DMS153 (cell line): ENCODE data around the gene THBD.

Experiments used
- DNase-seq: peaks from one replicate; lab custom pipeline; 2025; lab: John Stamatoyannopoulos, UW

Gene THBD

DNA sequence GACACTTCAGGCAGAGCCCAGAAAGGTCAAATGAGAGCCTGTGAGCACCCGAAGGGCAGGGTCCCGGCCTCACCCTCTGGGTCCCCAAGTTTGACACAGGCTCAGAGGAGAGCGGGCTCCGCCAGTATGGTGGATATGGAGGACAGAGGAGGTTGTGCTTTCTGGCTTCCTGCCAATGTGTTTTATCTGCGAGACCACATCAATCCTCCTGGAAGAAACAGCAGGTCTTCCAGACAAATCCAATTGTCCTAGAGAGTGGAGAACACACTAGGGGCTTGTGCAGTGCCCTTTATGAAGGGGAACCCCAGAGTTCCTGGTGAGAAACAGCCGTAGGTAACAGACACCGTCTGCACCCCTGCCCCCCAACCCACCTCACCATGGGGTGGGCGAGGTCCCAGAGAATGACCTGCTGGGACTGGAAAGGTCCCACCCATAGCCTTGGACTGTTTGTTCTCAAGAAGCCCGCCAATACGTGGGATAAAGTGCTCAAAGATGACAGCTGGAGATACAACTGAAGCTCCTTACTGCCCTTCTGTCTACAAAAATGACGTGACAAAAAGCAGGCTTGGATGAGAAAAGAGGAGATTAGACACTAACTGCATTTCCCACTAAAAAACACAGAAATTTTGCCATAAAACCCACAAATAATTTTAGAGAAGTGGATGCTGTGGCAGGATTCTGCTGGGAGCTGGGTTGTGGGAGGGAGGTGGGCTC lies 38.3 kb downstream of the THBD start:
- no peak for DNase-seq

DNA sequence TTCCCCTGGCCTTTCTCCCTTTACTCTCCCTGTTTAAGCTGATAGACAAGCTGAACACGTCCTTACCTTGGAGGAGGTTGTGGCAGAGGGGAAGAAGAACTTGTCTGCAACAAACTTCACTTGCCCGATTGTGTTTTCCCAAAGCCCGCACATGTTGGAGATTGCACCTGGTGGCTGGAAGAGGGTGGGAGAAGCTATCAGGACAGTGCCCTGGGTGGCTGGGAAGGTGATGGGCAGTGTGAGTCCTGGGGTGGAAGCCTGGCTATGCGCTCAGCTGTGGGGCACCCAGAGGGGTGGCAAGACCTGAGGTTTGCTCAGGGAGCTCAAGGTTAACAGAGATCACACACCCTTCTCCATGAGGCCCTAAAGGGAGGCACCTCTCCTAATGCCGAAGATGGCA lies 39.4 kb downstream of the THBD start:
- no peak for DNase-seq

DNA sequence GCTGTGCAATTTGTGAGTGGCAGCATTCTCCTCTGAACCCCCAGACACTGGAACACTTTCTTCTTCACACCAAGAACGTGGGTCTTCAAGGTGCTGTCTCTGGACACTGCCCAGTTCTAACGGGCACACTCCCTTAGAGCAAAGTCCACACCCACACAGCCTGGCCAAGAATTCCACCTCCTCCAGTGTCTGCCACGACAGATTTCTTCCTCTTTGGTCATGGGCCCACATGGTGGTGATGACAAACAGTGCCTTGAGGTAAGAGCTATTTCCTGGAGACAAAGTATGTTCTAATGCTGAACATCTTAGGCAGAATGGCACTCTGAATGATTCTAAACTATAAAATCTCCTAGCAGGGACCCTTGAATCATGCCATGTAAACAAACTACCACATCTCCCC lies 39.8 kb downstream of the THBD start:
- DNase-seq, result no peak

DNA sequence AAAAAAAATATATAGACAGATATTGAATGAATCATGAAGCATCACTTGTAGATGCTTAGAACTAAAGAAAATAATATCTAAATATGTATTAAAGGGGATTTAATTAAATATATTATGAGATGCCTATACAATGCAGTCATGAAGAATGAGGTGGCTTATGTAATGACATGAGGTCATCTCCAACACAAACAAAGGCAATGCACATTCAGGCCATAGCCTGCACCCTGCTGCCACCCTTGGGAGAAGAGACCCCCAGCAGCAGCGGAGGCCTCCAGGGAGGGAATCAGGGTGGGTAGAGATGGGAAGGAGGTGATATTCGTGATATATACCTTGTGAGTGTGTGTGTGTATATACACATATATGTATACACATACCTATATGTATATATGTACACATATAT lies 40.8 kb downstream of the THBD start:
- DNase-seq, result no peak

DNA sequence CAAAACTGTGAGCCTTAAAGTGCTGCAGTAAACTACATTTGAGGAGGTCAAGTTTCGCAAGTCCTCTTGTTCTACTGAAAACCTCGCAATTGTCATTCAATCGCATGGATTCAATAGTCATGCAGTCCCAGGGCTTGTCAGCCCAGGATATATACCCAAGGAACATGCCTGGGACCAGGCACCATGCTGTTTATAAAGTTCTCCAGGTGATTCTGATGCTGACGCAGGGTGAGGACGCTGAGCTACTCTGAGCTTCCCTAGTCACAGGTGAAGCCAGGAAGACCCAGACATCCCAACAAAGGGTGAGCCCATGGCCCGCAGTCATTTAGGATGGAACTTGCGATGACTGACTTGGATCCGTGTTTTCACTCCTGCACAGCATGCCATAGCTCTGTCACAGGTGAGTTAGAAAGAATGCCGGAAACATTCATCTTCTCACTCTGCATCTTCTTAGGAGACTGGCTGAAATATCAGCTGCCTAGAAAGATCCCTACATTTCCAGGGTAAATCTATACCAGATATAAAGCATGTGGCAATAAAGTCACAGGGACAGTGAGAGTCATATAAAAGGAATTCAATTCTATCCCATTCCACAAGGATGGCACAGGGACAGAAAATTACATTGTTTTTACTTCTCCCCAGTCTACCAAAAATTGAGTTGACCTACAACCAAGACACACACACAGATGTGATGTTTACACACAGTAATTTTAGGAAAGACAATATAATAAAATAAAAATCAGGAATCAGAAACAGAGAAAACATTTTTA lies 41.4 kb downstream of the THBD start:
- DNase-seq, result no peak

DNA sequence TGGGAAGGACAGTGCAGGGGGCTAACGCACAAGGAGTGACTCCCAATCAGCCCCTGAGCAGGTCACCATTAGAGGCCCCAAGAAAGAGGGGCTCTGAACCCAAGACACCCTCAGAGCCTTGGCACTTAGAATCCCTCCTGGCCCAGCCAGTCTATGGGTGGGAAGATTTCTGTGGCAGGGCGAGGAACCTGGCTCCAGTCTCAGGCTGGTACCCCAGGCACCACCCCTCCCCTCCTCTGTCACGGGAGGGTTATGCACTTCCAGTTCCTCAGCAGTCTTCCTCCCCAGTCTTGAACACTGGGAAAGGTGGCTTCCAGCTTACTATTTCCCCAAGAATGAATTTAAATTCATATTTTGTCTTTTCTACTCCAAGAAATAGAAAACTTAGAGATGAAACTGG lies 42.0 kb downstream of the THBD start:
- no peak for DNase-seq

DNA sequence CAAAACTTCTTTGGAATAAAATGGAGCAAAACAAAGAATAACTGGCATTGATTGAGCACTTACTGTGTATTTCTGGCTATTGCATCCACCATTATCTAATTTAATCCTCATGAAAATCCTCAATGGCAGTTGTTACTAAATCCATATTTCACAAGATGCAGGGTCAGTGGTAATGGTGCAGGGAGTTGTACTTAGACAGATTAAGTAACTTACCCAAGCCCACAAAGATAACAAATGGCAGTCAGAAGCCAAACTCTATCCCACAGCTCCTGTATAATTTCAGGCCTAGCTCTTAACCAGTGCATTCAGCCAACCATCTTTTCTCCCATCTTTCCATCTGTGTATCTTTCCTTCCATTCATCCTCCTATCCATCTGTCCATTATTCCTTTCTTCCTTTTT lies 43.7 kb downstream of the THBD start:
- DNase-seq, result no peak

DNA sequence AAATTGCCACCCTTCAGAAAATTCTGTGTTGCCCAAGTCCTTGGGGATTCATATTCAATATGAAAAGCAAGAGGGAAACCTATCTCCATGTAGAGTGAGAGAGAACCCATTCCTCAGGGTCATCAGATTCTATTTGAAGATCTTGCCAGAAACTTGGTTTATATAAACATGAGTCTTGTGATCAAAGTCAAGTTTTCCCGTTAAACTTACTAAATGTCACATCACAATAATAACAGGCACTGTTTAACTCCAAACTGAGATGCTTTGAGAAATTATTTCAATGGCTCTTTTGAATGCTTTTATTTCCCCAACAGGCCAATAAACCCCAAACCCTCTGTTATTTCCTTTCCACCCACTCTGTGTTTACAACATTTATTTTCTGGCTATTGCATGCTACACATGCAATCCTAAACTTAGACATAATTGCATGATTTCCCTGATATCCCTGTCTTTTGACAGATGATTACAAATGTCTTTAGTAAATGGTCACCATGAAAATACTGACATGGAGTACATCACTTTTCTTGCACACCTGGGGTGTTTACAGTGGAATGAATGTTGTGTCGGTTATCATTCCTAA lies 45.5 kb downstream of the THBD start:
- no peak for DNase-seq

DNA sequence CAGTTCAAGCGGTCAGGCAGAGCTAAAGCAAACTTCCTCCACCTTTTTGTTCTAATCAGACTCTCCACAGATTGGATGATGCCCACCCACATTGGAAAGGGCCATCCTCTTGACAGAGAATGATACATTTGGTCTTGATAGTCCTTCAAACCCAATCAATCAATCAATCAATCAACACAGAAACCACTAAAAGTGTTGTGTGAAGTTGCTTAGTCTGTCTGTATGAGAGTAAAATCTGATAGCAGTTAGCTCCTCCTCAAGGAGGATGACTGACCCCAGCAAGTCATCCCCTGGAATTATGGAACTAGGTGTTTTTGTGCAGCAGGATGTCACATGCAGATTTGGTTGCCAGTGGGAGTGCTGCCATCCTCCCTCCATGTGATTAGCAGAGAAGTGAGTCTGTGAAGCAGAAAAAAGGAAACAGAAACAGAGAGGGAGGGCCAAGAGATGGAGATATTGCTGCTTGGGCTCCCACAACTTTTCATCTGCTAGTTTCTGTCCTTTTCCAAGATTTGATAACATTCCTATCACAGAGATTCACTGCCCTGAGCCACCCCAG lies 46.3 kb downstream of the THBD start:
- no peak for DNase-seq

DNA sequence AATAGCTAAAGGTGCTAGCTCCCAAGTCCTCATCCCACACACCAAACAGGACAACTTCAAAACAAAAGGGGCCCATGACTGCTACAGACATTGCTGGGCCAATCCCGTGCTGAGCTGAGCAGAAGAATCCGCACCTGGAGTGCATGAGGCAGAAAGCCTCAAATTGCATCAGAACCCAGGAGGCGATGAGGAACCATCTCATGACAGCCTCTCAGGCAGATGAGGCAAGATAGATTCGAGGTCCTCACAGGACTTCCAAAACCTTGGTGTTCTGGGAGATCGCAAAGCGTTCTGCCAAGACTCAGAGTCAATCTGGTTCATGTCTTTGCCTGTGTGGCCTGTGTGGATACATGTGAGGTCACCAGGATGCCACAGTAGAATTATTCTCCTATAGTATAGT lies 47.2 kb downstream of the THBD start:
- no peak for DNase-seq

DNA sequence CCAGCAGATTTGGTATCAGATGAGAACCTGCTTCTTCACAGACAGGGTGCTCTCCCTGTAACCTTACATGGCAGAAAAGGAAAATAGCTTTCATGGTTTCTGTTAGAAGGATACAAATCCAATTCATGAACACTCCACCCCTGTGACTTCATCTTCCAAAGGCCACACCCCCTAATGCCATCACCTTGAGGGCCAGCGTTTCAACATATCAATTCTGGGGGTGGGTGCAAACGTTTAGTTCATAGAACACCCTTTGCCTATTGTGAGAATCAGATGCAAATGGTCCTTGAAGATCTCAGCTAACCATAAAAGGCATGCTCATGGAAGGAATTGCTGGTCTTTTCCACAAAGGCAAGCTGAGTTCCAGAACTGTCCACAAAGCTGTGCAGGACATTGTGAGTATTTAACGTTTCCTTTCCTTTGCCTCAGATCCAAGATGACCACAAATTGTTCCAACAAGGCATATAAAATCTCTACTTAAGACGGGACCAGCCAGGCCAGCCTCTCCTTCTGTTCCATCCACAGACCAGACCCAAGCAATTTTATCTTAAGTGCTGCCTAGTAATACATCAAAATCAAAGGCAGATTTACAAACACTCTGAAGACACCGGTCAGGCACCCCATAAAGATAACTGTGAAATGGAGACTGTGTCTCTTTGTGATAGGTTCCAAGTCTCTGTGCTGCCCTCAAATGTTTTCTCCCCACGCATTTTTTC lies 49.1 kb downstream of the THBD start:
- no peak for DNase-seq

DNA sequence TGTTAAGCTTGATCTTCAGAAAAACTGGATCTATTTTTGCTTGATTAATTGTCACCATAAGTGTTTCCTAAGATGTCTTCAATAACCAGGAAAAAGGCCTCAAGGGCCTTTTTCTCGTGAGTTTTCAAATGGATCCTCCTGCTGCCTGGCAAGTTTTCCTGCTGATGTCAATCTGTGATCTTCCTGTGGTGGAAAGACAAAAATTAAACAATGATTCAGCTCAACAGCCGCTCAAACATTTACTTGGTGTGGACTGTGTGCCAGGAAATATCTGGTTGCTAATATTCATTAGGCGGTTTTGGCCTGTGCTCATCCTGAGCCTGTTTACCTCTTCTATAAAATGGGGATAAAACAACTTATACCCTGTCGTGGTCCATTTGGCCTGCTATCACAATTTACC lies 49.7 kb downstream of the THBD start:
- no peak for DNase-seq

DNA sequence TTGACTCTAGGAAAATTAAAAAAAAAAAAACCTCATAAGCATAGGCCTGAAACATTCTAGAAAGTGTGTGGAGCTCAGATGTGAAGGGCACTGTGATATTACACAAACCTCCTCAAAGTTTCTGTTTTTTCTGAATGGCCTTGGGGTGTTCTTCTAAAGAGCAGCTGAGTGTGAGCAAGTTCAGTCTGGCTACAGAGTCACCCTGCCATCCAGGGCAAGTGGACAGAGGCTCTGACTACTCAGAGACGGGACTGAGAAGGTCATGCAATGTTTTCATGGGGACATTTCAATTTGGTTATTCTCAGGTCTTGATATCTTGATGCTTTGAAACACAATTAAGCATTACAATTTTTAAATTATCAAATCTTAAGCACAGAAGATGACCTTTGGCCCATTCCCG lies 51.0 kb downstream of the THBD start:
- DNase-seq, result no peak

DNA sequence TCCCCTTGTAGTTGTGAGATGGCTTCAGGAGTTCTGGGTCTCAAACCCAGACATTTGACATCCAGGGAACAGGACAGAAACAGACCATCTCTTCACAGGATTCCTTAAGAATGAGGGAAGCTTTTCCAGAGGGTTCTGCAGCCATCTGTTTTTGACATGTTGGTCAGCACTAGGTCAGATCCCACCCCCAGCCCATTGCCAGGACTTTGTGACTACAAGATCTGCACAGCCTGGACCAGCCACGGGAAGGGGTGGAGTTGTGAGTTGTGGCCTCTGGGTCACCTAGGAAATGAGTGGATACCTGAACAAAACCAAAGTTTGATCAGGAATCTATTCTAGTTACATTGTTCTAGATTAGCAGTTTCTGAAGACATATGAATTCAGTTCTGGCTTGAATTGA lies 53.5 kb downstream of the THBD start:
- DNase-seq, result no peak
